ENCODE data around the gene TACC3.

The TACC3 gene

DNA sequence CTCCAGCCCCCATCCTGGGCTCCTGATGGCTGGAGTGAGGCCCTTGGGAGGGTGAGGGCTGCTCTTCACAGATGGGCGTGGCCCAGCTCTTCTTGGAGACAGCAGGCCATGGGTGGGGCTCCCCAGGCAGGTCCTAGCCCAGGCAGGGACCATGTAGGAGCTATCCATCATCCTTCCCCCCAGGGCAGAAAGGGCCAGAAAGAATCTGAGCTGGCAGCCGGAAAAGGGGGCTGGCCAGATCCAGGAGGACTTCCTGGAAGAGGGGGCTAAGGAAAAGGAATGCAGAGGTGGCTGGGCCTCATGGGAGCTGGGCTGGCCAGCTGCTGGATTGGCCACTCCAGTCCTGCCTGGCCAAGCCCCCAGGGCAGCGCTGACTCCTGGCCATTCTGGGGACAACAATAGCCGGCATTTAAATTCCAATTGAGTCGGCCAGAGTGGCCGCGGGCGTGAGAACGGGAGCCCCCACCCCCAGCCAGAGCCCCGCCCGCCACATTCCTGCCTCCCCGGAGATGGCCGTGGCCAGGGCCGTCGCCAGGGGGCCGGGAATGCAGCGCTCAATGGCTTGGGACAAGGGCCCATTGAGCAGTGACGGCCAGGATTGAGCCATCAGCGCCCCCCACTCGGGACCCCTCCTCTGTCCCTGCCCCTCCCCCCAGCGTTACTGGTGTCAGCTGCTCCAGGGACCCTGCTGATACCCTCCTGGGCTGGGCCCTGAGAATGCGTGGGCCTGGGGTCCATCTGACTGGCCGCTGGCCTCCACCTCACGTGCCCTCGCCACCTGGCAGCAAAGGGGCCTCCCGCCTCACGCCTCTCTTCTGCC lies 56.7 kb downstream of the TACC3 start:
- in situ Hi-C loops (cut with MboI; ENCODE audit: low sequenced_read_pairs, unreplicated experiment) = no loop called here
- TF ChIP-seq, protein P1, sequence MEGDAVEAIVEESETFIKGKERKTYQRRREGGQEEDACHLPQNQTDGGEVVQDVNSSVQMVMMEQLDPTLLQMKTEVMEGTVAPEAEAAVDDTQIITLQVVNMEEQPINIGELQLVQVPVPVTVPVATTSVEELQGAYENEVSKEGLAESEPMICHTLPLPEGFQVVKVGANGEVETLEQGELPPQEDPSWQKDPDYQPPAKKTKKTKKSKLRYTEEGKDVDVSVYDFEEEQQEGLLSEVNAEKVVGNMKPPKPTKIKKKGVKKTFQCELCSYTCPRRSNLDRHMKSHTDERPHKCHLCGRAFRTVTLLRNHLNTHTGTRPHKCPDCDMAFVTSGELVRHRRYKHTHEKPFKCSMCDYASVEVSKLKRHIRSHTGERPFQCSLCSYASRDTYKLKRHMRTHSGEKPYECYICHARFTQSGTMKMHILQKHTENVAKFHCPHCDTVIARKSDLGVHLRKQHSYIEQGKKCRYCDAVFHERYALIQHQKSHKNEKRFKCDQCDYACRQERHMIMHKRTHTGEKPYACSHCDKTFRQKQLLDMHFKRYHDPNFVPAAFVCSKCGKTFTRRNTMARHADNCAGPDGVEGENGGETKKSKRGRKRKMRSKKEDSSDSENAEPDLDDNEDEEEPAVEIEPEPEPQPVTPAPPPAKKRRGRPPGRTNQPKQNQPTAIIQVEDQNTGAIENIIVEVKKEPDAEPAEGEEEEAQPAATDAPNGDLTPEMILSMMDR (IDR thresholded peaks at IDR 0.05; ENCODE audit: borderline replicate concordance, control extremely low read depth, extremely low read depth, insufficient read depth, missing control alignments) = no peak
- no peak for DNase-seq (ENCODE audit: low spot score)

DNA sequence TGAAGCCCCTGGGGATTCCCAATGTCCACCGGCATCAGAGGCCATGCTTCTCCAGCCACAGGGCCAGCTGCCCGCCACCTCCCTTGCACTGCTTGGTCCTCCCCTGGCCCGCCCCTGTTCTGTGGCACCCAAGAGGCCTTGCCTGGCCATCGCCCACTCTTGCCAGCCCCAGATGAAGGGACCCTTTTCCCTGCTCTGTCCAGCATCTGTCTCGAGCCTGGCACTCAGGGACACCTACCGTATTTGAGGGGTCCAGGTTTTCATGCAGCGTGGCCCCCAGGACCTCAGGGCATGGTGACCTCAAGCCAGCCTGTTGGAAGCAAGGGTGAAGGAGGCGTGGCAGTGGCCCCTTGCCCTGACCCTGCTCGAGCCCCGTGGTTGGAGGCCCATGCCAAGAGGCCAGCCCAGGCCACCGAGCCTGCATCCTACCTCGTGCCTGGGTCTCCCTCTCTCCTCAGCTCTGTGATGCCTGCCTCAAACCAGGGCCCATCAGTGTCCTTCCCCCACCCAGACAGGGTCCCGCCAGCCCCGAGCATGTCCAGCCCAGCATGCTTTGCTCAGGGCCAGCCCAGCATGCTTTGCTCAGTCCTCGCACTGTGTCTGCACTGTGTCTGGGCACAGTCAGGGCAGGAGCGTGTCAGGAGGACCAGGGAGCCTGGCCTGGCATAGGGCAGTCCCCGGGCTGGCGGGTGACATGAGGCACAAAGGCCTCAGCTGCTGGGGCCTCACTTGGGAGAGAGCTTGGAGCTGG lies 57.5 kb downstream of the TACC3 start:
- no peak for DNase-seq (ENCODE audit: low spot score)
- in situ Hi-C loops (cut with MboI; ENCODE audit: low sequenced_read_pairs, unreplicated experiment) = no loop called here
- TF ChIP-seq, protein P1 (IDR thresholded peaks at IDR 0.05; ENCODE audit: borderline replicate concordance, control extremely low read depth, extremely low read depth, insufficient read depth, missing control alignments) = no peak

DNA sequence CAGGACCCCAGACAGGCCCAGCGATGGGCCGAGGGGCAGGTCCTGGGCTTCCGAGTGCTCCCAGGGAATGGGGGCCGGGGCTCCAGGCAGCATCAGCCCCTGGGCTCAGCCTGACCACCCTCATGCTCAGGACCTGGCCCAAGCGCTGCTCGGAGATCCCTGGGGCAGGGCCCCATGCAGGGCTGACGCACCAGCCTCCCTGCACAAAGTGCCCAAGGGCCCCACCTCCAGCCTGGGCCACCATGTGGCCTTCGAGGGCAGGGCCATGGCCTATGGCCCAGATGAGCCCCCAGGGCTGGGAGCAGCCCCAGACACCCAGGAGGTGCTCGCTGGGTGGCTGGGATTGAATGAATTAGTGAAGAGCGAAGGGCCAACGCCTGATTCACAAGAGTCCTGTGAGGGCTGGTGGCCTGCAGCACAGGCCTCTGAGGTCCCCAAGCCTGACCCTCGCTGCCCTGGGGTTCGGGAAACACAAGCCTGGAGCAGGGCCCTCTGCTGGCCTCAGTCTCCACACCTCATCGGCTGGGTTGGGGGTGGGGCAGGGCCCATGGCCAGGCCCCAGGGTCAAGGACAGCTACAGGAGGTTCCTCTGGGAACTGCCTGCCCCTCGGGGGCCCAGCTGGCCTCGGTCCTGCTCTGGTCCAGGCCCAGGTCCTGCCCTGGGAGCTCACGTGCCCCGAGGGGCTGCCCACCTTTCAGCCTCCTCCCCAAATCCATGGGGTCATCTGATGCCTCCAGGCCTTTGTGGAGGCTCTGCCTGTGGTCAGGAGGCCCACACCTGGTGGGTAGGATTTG lies 58.5 kb downstream of the TACC3 start:
- TF ChIP-seq, protein P1 (IDR thresholded peaks at IDR 0.05; ENCODE audit: borderline replicate concordance, control extremely low read depth, extremely low read depth, insufficient read depth, missing control alignments) = no peak
- no peak for DNase-seq (ENCODE audit: low spot score)
- in situ Hi-C loops (cut with MboI; ENCODE audit: low sequenced_read_pairs, unreplicated experiment) = no loop called here

DNA sequence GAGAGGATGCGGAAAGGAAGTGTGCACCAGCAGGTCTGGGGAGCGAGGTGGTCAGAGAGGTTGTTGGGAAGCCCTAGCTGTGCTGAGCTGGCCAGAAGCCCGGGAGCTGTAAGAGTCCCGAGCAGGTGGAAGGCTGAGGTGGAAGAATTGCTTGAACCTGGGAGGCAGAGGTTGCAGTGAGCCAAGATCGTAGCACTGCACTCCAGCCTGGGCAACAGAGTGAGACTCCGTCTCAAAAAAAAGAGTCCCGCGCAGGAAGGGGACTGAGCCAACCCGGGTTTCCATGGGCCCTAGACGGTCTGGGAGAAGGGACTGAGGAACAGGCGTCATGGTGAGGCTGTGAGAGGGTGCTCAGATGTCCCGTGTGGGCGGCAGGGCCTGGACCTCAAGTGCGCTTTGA lies 59.1 kb downstream of the TACC3 start:
- no peak for DNase-seq (ENCODE audit: low spot score)
- in situ Hi-C loops (cut with MboI; ENCODE audit: low sequenced_read_pairs, unreplicated experiment) = no loop called here
- TF ChIP-seq, protein P1 (IDR thresholded peaks at IDR 0.05; ENCODE audit: borderline replicate concordance, control extremely low read depth, extremely low read depth, insufficient read depth, missing control alignments) = no peak

DNA sequence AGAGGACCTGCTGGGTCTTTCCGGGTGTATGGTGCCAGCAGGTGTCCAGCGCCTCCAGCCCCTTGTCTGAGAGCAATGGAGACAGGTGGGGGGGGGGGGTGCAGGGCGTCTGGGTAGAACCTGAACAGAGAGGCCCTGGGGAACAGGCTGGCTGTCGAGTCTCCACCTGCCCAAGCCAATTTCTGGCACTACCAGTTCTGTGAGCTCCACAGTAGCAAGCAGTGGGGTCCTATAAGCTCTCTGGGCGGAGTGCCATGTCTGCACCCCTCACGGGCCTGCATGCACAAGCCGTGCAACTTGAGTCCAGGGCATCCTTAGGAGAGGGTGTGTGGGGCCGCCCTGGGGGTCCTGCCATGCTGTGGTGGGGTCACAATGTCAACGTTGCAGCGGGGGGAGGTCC lies 61.7 kb downstream of the TACC3 start:
- DNase-seq (ENCODE audit: low spot score) = no peak
- TF ChIP-seq, protein P1 (IDR thresholded peaks at IDR 0.05; ENCODE audit: borderline replicate concordance, control extremely low read depth, extremely low read depth, insufficient read depth, missing control alignments) = no peak
- in situ Hi-C loops (cut with MboI; ENCODE audit: low sequenced_read_pairs, unreplicated experiment) = no loop called here

DNA sequence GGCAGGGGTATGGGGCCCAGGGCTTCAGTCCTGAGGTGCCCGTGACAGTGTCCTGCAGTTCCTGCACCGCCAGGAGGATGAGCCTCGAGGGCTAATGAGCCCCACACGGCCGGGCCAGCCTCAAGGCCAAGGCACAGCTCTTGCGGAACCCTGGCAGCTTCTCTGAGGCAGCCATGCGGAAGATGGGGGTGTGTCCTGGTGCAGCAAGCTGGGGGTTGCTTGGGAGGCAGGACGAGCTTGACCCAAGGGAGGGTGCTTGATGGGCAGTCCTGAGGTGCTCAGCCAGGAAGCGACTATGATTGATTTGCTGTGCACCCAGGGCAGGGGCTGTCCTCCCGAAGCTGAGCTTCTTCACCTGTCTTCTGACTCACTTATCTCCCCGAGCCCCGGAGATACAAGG lies 62.6 kb downstream of the TACC3 start:
- TF ChIP-seq, protein P1 (IDR thresholded peaks at IDR 0.05; ENCODE audit: borderline replicate concordance, control extremely low read depth, extremely low read depth, insufficient read depth, missing control alignments) = no peak
- in situ Hi-C loops (cut with MboI; ENCODE audit: low sequenced_read_pairs, unreplicated experiment) = no loop called here
- no peak for DNase-seq (ENCODE audit: low spot score)
